ENCODE data around the gene SNTB2.
"Not testable (repeated sequence)": the region's sequence is repeated elsewhere in the genome, so short reads cannot be mapped to it uniquely, and the experiment has no call there.

SNTB2 gene

GRCh38 chr16:69186642-69187445 is at the start of gene SNTB2:
SNTB2 (plus strand) TSS chr16:69187164; CDS start chr16:69187167, 3 bp downstream.
- DNase-seq, result peak; percentile 53

- no peak for DNase-seq
Measured at GRCh38 chr16:69138608-69139007, 48.4 kb upstream of the SNTB2 start.

GRCh38 chr16:69139464-69139863 is 47.5 kb upstream of the SNTB2 start:
- not testable (repeated sequence) for DNase-seq

GRCh38 chr16:69141014-69141413 is 46.0 kb upstream of the SNTB2 start:
- DNase-seq, result no peak

- no peak for DNase-seq
Measured at GRCh38 chr16:69141936-69142335, 45.0 kb upstream of the SNTB2 start.

- DNase-seq, result no peak
Measured at GRCh38 chr16:69143116-69143515, 43.8 kb upstream of the SNTB2 start.

GRCh38 chr16:69145658-69146057 is 41.3 kb upstream of the SNTB2 start:
- no peak for DNase-seq

GRCh38 chr16:69149621-69150020 is 37.3 kb upstream of the SNTB2 start:
- DNase-seq, result not testable (repeated sequence)

GRCh38 chr16:69150146-69150865 is 36.7 kb upstream of the SNTB2 start:
- peak; percentile 25 for DNase-seq

- no peak for DNase-seq
Measured at GRCh38 chr16:69157196-69157595, 29.8 kb upstream of the SNTB2 start.

- DNase-seq, result no peak
Measured at GRCh38 chr16:69160192-69160591, 26.8 kb upstream of the SNTB2 start.

GRCh38 chr16:69165584-69165983 is 21.4 kb upstream of the SNTB2 start:
- DNase-seq, result no peak

- DNase-seq, result no peak
Measured at GRCh38 chr16:69166221-69166833, 20.6 kb upstream of the SNTB2 start.

- no peak for DNase-seq
Measured at GRCh38 chr16:69166946-69167930, 19.7 kb upstream of the SNTB2 start.

GRCh38 chr16:69169051-69169450 is 17.9 kb upstream of the SNTB2 start:
- no peak for DNase-seq

GRCh38 chr16:69169607-69170352 is 17.2 kb upstream of the SNTB2 start:
- no peak for DNase-seq

- no peak for DNase-seq
Measured at GRCh38 chr16:69171325-69172084, 15.5 kb upstream of the SNTB2 start.

- DNase-seq, result no peak
Measured at GRCh38 chr16:69176033-69176800, 10.7 kb upstream of the SNTB2 start.

GRCh38 chr16:69179328-69180010 is 7.5 kb upstream of the SNTB2 start:
- DNase-seq, result peak; percentile 82

- no peak for DNase-seq
Measured at GRCh38 chr16:69180011-69180338, 7.0 kb upstream of the SNTB2 start.

Measured in DMS79 treated with DMSO at 0.1 percent for 48 hours (cell line).